HG02973 (cell line): ENCODE results near the gene ZNF689.
"Not testable (repeated sequence)": the region's sequence is repeated elsewhere in the genome, so short reads cannot be mapped to it uniquely, and the experiment has no call there.

Source experiments
- ATAC-seq: cut with Tn5 transposase; IDR thresholded peaks from one replicate; pipeline ENCODE4 v1.9.1; 2021; ENCODE audit warnings: moderate library complexity; ENCODE audit not compliant: unreplicated experiment

ZNF689 gene

DNA sequence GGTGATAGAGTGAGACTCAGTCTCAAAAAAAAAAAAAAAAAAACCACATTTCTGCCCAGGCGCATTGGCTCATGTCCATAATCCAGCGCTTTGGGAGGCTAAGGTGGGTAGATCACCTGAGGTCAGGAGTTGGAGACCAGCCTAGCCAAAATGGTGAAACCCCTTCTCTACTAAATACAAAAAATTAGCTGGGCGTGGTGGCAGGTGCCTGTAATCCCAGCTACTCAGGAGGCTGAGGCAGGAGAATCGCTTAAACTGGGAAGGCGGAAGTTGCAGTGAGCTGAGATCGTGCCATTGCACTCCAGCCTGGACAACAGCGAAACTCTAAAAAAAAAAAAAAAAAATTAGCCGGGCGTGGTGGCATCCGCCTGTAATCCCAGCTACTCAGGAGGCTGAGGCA is 26.9 kb upstream of the ZNF689 start:
- not testable (repeated sequence) for ATAC-seq

DNA sequence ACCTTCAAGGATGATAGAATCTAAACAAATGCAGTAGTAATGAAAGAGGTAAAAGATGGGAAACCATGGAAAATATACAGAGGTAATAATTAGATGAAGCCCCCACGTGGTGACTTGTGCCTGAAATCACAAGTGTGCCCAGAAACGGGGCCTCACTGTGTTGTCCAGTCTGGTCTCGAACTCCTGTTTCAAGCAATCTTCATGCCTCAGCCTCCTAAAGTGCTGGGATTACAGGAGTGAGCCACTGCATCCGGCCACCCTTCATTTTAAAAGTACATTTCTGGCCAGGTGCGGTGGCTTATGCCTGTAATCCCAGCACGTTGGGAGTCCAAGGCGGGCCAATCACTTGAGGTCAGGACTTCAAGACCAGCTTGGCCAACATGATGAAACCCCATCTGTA is 26.4 kb upstream of the ZNF689 start:
- ATAC-seq: no peak

DNA sequence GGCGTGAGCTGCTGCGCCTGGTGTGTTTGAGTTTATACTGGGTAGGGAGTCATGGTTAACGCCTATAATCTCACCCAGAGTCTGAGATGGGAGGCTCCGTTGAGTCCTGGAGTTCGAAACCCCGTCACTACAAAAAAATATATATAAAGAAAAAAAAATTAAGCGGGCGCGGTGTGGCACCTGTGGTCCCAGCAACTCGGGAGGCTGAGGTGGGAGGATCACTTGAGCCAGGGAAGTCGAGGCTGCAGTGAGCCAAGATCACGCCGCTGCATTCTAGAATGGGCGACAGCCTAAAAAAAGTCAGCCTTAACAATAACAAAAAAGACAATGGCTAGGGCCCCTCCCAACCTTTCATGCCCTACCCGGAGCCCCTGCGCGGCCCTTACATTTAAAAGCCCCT is 23.3 kb upstream of the ZNF689 start:
- ATAC-seq: no peak

DNA sequence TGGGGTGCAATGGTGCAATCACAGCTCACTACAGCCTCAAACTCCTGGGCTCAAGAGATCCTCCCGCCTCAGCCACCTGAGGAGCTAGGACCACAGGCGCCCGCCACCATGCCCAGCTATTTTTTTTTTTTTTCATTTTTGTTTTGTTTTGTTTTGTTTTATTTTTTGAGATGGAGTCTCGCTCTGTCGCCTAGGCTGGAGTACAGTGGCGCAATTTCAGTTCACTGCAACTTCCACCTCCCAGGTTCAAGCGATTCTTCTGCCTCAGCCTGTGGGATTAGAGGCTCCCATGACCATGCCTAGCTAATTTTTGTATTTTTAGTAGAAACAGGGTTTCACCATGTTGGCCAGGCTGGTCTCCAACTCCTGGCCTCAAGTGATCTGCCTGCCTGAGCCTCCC is 22.3 kb upstream of the ZNF689 start:
- not testable (repeated sequence) for ATAC-seq

DNA sequence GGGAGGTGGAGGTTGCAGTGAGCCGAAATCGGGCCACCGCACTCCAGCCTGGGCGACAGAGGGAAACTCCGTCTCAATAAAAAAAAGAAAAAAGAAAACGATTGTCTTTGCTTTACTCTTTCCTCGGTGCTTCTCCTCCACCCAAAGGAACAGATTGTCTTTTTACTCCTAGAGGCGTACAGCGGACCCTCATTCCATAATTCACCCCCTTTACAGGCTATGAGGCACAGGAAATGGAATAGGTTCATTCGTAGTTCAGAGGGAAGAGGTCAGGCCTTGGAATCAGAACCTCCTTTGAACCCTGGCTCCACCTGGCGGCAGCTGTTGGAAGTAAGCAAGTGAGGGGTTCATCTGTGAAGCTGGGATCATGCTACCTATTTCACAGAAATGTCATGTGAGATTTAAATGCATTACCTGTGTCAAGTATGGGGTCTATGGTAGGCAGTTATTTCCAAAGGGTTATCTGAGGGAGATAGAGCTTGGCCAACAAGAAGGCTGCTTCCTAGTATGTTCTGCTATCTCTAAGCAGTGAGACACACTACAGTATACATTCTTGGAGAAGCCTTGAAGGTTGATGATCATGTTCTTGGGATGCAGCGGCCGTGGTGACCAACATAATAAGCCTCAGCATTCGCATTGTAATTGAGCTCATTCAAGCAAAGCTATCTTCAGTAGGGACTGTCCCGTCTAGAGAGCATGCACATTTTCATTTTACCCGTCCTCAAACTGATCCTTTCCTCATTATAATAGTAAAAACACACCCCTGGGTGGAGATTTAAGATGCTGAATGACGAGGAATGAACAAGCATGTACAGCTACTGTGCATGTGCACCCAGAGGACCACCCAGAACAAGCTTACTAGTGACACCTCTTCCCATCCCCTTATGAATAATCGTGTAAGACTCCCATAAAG is 18.7 kb upstream of the ZNF689 start:
- no peak for ATAC-seq

DNA sequence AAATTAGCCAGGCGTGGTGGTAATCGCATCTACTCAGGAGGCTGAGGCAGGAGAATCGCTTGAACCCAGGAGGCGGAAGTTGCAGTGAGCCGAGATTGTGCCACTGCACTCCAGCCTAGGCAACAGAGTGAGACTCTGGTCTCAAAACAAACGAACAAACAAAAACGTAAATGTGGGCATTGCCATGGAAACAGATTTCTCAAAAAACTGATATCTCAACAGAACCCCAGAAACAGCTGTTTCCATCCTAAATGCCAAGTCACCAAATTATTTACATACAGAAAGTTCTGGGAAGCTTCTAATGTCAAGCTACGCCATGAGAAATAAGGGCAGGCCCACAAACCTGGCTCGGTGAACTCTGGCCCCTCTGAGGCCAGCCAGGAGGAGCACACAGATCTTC is 16.0 kb upstream of the ZNF689 start:
- ATAC-seq: no peak

DNA sequence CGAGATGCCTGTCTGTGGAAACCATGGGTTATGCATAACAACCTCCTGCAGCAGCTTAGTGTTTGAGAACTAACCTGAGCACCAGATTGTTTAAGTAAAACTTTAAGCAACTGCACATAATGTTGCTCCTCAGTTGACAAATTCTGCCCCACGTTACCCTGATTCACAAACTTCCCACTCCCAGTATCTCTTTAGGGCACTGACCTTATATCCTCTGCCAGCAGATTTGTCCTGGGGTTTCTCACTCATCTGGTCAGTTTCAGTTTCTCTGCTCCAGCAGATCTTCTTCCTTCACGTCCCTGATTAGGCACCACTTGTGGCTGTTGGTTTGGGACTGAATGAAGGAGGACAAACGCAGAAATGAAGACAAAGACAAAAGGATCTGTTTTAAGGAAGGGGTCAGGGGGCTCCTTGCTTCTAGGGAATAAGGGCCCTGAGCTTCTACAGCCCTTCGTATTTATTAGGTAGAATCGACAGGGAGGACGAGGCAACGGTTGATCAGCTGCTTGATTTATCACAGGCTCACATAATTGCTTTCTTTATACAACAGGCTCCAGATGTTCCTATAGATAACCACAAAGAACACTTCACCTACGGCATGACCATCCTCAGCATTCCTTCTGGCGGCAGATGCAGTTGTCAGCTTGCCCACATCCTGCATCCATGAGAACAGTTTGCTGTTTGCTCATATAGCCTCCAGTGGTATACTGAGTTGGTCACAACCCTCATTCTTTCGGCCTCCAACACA is 13.5 kb upstream of the ZNF689 start:
- no peak for ATAC-seq

DNA sequence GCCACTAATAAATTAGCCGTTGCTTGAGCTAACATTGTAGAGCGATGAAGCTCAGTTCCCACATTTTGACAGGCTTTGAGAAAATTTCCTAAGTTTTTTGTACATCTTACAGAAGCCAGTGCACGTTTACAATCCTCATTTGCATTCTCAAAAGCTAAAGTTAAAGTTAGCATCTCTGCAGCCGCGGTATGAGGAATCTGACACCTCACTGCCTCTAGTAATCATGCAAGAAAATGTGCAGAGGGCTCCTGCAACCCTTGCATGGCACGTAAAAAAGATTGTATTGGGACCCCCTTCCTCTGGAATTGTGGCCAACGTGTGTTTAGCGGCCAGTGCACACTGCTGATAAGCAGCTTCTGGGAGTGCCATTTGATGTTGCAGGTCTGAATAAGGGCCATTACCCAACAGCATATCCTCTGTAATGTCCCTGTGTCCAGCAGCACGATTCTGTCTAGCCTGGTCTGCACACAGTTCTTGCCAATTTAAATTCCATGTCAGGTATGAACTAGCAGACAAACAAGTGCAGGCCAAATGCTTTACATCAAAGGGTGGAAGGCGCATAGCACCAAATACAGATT is 12.4 kb upstream of the ZNF689 start:
- ATAC-seq: no peak

DNA sequence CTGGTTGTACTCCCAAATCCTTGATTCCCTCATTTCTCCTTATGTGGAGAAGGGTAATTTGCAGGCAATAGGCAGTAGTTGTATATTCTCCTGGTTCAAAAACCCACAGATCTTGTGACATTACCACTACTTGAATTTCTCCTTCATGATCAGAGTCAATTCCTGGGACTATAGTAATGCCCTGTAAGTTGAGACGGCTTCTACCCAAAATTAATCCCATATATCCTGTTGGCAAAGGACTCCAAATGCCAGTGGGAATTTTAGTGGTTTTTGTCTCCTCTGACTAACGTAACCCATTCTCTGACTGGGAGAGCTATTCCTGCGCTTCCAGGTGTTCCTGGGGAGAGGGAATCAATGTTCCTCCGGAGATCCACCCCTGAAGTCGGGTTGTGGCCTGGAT is 11.6 kb upstream of the ZNF689 start:
- ATAC-seq: no peak

DNA sequence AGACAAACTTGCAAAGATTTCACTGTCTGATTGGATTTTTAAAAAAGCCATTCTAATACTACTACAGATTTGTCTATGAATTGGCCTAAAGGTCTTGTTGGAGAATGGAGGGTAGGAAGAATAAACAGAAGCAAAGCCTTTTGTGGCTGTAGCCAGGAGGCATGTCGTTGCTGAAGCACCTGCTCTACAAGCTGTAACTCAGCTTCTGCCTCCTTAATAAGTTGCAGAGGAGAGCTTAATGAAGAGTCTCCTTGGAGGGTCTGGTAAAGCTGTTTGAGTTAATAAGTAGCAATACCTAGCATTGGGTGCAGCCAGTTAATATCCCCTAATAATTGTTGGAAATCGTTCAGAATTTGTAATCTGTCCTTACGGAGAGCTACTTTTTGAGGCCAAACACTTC is 10.0 kb upstream of the ZNF689 start:
- no peak for ATAC-seq

DNA sequence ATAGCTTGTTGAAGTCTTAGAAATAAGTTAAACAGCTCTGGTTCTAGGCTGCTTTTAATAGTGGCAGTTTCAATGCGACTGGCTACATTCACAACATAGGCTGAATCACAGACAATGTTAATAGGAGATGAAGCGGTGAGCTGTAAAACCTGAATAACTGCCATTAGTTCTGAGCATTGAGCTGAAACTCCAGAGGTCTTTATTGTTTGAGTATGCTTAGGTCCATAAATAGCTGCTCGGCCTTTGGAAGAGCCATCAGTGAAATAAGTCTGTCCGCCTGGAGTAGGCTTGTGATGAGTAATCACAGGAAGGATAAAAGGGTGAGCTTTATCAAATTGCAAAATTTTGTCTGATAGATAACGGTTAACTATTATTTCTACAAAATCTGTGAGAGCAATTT is 9.4 kb upstream of the ZNF689 start:
- ATAC-seq: no peak

DNA sequence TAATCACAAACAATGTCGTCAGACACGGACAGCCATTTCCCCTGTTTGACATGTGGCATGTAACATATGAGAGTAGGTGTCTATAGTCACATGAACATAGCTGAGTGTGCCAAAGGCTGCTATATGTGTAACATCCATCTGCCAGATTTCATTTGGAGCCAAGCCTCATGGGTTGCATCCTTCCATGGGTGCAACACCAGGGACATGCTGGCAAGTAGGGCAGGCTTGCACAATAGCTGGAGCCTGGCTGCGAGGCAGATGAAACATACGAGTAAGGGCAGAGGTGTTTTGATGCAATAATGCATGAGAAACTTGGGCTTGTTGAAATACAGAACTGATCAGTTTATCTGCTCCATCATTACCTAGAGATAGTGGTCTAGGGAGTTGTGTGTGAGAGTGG is 9.0 kb upstream of the ZNF689 start:
- ATAC-seq: no peak

DNA sequence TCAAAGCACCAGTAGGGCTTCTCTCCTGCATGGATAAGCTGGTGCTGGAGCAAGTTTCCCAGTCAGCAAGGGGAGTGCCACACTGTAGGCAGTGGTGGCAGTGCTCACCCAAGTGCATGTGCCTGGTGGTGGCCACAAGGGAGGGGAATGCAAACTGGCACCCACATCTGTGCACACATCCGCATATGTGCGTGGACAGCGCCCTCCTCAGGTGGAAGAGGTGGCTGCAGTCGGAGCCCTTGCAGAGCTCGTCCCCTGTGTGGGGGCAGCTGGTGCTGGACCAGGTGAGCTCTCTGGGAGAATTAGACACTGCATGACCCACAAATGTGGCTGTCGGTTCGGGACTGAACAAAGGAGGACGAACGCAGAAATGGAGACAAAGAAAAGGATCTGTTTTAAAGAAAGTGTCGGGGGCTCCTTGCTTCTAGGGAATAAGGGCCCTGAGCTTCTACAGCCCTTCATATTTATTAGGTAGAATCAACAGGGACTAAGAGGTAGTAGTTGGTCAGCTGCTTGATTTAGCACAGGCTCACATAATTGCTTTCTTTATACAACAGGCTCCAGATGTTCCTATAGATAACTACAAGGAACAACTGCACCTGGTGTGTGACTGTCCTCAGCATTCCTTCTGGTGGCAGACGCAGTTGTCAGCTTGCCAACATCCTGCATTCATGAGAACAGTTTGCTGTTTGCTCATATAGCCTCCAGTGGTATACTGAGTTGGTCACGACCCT is 5.3 kb upstream of the ZNF689 start:
- ATAC-seq: no peak

DNA sequence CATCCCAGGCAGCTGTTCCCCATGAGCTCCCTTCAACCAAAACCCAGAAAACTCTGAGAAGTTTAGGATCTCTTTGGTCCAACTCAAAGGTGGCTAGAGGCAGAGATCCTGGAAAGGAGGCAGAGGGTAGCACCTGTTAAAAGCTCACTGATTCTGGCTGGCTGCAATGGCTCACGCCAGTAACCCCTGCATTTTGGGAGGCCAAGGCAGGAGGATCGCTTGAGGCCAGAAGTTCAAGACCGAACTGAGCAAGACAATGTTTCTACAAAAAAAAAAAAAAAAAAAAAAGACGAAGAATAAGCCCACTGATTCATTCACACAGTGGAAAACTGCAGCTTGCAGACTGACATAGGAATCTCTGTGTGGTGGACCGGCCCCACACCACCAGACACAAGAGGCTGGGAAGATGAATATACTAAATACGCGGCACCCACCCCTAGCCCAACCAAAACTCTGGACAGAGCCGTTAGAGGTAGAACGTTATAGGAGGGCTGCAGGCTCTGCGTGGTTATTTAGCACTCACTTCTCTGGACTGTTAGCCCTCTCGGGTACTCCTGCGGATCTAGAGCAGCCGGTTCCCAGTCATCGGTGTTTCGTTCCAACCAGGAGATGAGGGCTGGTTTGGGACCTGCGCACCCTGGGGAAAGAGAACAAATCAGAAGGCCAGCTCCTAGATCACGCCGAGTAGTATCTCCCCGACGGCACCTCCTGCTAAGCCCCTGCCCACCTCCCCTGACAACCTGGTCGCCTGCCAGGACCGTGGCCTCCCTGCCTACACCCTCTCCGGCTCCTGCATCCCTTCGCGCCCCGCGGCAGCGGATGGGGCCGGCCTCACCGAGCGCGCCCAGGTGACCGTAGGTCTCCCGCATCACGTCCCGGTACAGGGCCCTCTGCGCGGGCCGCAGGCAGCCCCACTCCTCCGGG is 925 bp downstream of the ZNF689 start:
- ATAC-seq: peak; percentile 34

DNA sequence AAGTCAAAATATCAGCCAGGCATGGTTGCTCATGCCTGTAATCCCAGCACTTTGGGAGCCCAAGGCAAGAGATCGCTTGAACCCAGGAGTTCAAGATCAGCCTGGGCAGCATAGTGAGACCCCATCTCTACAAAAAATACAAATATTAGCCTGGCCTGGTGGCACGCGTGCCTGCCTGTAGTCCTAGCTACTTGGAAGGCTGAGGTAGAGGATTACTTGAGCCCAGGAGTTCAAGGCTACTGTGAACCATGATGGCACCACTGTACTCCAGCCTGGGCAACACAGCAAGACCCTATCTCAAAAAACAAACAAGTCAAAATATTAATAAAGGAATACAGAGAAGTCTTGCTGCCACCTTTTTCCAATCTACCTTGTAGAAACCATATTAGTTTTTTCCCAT is 4.2 kb downstream of the ZNF689 start:
- ATAC-seq: no peak

DNA sequence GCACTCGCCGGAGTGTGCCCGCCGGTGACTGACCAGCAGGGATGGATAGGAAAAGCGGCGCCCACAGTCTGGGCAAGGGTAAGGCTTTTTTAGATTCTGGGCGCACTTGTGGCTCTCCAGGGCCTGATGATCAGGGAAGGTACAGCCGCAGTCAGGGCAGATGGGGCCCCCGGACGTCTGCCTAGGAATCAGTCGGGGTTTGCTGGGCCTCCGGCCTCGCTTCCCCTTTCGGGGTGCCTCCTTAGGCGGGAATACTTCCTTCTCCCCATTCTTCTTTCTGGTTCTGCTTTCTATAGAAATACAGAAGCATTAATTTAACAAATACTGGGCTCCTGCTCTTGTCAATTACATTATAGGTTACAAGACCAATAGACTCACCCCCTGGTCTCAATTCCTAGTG is 5.0 kb downstream of the ZNF689 start:
- no peak for ATAC-seq

DNA sequence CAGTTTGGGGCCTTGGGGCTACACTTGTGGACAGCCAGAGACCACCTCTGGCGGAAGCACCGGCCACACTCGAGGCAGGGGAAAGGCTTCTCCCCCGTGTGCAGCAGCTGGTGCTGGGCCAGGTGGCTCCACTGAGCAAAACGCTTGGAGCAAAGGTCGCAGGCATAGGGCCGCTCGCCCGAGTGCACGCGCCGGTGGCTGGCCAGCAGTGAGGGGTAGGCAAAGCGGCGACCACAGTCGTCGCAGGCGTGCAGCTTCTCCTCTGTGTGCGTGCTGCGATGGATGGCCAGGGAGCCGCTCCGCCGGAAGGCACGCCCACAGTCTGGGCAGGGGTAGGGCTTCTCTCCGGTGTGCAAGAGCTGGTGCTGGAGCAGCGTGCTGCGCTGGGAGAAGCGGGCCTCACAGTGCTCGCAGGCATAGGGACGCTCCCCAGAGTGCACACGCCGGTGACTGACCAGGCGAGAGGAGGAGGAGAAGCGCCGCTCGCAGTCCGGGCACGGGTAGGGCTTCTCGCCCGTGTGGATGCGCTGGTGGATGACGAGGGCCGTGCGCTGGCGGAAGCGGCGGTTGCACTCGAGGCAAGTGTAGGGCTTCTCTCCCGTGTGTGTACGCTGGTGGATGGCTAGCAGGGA is 5.8 kb downstream of the ZNF689 start:
- no peak for ATAC-seq

DNA sequence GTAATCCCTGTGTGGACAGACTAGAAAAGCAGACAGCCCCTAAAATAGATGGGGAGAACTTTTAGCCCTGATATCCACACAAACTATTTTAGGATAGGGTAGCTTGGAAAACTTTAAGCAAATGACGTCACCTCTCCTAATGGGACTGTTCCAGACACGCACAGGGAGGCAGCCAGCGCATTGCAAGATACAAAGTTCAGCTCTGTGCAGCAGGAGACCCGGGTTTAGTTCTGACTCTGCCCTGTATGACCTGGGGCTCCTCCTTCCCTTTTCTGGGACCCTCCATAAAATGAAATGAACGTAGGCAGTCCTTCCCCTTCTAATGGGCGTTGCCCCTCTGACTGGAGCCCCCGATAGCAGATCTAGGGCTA is 6.3 kb downstream of the ZNF689 start:
- no peak for ATAC-seq

DNA sequence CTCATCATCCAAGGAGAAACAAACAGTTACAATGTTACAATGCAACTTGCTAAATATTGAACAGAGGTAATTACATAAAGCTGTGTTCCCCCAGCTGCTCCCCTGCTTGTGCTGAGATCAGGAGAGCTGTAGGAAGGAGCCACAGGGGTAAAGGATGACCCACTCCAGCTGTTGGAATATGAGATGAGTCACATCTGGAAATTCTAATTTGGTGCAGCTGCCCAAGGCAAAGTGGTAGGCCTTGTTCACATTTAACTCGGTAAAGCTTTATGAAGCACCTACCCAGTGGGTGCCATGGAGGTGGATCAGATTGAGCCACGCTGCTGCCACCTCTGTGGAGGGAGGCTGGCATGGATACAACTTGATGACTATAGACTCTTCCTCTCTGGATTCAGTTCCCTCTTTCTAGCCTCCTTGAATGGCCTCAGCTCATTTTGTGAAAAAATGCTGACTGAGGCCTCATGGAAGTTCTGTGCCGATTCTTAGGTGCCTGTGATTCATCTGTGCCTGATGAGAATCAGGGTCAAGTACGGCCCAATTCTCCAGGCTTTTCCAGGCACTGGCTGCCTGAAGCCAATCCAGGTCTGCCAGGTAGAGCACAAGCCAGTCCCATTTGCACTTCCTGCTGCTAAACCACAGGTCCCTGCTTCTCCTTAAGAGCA is 7.4 kb downstream of the ZNF689 start:
- no peak for ATAC-seq
